ENCODE results near the gene SS18L1. TPM values are rescaled to one million over a fixed set of nuclear protein-coding genes. Genes with fewer than 3 reads are reported as not detected.
"Not testable (repeated sequence)": the region's sequence is repeated elsewhere in the genome, so short reads cannot be mapped to it uniquely, and the experiment has no call there.

The SS18L1 gene, protein sequence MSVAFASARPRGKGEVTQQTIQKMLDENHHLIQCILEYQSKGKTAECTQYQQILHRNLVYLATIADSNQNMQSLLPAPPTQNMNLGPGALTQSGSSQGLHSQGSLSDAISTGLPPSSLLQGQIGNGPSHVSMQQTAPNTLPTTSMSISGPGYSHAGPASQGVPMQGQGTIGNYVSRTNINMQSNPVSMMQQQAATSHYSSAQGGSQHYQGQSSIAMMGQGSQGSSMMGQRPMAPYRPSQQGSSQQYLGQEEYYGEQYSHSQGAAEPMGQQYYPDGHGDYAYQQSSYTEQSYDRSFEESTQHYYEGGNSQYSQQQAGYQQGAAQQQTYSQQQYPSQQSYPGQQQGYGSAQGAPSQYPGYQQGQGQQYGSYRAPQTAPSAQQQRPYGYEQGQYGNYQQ
- total RNA-seq (2014; rRNA removed) = 14.3 and 18.0 TPM in 2 replicates
- polyA plus RNA-seq (2012) = 3.6 TPM

DNA sequence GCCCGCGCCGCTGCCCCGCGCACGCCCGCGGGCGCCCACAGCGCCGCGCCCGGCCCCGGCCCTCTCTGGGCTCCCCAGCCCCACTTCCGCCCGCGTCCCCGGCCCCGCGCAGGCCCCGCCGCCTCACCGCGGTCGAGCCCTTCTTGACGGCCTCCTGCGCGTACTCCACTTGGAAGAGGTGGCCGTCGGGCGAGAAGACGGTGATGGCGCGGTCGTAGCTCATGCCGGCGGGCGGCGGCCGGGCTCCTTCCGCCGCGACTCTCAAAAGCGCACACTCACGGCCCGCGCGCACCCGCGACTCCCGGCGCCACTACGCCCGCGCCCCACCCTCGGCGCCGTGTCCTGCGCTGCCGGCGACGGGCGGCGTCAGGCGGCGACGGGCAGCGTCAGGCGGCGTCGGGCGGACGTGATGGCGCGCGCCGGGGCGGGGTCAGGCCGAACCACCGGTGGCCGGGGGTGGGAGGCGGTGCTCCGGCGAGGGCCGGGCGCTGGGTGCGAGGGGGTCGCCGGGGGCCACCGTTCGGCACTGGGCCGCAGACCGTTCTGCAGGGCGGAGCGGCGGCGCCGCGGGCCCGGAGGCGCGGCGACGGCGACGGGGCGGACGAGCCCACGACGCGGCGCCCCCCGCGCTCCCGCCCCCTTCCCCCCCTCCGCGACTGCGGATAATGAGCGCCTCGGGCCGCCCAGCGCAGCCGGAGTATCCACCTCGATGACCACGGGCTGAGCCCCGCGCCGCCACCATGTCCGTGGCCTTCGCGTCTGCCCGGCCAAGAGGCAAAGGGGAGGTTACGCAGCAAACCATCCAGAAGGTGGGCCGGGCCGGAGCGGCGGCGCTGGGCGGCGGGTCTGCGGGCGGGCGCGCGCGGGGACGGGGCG is at the start of gene SS18L1, which contains the start of gene PSMA7:
Gene SS18L1 (plus strand): TSS at position 689 of the 876 bp plus-strand sequence. CDS start 52 bp downstream, at position 741.
Gene PSMA7 (minus strand): TSS at position 314 of the 876 bp plus-strand sequence. CDS start 91 bp downstream, at position 223.
- peak; percentile 87 for DNase-seq (ENCODE audit: low read depth)

DNA sequence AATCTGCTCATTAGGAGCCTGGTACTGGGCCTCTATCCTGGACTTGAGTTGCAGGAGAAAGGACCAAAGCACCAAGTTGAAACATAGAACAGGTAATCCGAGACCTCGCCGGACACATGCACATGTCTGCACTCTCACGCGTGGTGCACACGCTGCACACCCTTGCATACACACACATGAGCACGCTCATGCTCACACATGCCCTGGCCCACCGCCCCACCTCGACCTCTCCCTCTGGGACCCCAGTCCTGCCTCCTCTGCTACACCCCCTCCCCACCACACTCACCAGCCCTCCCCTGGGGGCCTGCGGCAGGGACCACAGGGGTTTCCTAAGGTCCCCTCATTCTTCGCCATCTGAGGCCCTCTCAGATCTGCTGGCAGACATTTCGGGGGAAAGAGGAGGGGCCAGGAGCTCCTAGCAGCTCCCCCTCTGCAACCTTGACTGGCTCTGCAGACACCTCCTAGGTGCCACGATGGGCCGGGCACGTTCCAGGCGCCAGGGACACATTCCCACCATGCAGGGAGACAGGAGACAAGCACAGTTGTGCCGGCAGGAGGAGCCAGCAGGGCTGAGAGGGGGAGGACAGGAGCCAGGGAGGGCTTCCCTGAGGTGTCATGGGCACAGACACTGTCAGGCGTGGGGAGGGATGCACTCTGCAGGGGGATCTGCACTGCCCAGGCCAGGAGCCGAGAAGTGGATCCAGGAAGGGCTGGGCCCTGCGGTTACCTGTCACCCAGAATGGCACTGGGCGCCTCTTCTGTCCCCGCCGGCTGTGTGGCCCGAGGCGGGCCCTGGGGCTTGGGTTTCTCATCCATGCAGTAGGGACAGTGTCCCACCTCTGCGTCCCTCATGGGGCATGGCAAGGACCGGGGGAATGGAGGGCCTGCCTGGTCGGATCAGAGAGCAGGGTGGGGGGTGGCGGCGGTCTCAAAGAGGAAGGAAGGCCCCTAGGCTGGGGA is 46.9 kb upstream of the SS18L1 start:
- DNase-seq (ENCODE audit: low read depth) = no peak

DNA sequence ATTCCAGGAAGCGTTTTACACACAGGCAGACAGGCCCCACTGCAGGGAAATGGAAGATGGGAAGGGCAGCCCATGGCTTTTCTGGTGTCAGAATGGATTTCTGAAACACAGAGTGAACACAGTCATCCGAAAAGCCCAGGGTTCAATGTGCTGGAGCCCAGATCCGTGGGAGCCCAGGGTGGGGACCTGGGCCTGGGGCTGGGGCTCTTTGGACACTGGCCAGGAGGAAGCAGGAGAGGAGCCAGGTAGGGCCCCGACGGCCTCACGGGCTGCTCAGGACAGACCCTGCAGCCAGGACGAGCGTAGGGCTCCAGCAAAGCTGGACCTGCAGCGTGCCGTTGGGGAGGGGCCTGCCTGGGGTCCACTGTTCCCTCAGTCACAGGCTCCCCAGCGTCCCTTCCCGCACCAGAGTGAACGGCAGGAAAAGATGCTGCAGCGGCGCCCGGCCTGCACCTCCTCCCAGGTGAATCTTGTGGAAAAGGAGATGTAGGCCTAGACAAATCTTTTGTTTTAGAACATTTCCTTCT is 45.6 kb upstream of the SS18L1 start:
- DNase-seq (ENCODE audit: low read depth) = no peak

DNA sequence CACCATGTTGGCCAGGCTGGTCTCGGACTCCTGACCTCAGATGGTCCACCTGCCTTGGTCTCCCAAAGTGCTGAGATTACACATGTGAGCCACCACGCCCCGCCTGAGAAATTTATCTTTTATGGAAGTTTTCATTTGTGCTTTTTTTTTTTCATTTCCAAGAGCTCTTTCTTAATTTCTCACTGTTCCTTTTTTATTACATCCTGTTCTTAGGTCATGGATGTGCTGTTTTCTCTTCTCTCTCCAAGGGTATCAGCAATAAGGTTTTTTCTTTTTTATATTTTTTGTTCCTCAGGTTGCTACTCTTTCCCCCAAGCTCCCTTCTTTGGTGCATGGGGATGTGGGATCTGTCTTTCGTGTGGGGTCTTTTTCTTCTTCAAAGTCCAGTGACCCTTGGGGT is 42.5 kb upstream of the SS18L1 start:
- no peak for DNase-seq (ENCODE audit: low read depth)

DNA sequence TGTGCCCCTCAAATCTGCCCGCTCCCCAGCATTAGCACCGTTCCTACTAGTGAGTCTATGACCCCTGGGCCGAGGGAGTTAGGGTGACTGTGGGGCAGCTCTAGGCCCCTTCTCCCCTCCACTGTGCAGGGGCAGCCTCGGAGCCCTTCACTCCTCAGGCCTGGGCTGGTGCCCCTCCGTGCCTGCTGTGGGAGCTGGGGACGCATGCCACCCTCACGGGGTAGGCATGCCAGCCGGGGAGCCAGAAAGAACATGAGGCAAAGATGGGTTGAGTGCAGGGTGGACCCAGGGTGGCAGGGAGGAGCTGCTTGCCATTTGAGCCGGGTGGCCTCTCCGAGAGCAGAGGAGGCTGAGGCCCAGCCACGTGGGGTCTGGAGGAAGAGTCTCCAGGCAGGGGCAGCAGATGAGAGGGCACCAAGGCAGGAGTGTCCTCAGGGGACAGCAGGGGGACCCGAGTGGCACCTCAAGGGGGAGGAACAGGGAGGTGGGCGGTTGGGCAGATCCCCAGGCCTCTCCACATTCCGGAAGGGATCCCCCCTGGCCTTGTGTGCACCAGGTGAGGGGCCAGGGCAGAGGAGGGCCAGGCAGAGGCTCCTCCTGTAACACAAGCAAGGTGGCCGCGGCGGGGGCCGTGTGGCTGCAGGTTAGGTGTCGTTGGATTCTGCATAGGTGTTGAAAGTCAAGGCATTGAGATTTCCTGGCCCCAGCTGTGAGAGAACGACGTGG is 39.9 kb upstream of the SS18L1 start:
- no peak for DNase-seq (ENCODE audit: low read depth)

DNA sequence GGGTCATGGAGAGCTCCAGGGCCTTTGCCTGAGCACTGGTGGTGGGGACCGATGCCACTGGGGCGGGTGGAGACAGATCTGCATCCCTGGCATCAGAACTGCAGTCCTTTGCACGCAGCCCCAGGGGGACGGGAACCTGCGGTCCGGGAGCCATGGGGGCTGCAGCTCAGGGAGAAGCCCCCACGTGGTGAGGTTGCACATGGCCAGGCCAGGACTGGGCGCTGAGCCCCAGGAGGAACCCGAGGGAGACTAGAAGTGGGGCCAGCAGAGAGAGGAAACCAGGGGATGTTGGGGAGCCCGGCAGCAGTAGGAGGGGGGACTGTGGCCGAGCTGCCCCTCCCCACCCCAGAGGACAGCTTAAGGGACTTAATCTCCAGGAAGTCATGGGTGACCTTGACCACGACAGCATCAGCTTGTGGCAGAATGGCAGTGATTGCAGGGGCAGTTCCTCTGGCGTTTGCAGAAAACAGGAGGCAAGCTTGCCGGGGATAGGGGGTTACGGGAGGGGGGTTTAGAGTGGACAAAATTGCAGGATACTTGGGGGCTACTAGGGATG is 39.3 kb upstream of the SS18L1 start:
- no peak for DNase-seq (ENCODE audit: low read depth)

DNA sequence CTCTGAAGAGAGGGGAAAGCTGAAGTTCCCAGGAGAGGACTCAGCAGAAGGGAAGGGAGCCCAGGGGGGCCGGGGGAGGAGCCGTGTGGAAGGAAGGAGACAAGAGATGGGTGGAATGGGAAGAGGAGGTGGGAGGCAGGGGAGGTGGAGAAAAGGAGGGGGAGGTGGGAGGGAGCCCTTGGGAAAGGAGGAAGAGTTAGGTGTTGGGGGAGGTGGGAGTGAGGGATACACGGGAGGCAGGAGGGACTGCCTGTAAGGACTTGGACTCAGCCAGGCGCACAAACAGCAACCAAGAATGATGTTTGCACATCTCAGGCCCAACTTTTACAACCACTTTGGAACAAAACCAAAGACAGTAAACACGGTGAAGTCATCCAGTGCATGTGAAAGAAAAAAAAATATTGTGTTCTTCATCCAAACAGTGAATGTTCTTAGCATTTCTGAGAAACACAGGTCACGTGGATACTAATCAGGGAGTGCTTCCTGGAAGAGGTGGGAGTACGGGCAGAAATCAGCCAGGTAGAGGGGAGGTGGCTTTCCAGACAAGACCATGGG is 38.7 kb upstream of the SS18L1 start:
- DNase-seq (ENCODE audit: low read depth) = no peak

DNA sequence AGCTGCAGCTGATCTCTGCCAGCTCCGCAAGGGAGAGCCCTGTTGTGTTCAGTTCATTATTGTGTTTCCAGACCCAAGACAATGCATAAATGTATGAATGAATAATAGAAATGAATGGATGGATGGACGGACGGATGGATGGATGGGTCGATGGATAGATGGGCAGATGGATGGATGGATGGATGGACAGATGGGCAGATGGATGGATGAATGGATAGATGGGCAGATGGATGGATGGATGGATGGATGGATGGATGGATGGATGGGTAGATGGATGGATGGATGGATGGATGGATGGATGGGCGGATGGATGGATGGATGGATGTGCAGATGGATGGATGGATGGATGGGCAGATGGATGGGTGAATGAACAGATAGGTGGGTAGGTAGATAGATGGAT is 38.0 kb upstream of the SS18L1 start:
- no peak for DNase-seq (ENCODE audit: low read depth)

DNA sequence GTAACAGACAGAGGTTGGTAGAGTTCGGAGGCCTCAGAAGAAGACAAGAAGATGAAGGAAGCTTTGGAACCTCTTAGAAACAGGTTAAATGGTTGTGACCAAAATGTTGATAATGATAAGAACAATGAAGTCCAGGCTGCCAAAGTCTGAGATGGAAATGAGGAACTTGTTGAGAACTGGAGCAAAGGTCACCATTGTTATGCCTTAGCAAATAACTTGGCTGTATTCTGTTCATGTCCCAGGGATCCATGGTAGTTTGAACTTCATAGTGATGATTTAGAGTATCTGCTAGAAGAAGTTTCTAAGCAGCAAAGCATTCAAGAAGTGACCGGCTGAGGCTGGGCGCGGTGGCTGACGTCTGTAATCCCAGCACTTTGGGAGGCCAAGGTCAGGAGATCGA is 32.4 kb upstream of the SS18L1 start:
- DNase-seq (ENCODE audit: low read depth) = no peak

DNA sequence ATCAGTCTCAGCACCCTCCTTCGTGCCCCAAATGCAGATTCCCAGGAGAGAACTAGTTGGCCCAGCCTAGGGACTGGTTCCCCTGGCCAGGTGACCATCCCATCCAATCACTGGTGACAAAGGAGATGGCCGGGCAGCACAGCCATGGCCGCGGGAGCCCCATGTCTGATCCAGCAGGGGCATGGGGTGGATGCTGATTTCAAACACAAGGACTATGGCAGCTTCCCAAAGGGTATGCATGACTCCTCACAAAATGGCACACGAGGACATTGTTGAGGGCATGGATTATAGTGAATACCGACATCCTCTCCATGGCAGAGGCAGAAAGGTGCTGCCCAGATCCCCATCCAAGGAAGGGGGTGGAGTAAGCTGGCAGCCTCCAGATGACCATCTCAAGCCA is 31.2 kb upstream of the SS18L1 start:
- no peak for DNase-seq (ENCODE audit: low read depth)

DNA sequence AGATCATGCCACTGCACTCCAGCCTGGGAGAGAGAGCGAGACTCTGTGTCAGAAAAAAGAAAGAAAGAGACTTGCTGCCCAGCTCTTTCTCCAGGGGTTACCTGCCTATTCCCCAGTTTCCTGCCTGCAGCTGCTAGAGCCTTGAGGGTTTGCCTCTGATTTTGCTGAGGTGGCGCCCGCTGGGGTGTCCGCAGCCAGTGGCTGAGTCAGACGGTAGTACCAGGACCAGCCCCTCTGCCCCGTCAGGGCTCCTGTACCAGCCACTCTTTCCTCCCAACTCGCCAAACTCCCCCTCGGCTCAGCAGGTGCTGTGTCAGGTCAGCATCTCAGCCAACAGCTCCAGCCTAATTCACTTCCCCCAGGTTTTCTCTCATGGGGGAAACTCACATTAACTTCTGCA is 28.7 kb upstream of the SS18L1 start:
- DNase-seq (ENCODE audit: low read depth) = no peak

DNA sequence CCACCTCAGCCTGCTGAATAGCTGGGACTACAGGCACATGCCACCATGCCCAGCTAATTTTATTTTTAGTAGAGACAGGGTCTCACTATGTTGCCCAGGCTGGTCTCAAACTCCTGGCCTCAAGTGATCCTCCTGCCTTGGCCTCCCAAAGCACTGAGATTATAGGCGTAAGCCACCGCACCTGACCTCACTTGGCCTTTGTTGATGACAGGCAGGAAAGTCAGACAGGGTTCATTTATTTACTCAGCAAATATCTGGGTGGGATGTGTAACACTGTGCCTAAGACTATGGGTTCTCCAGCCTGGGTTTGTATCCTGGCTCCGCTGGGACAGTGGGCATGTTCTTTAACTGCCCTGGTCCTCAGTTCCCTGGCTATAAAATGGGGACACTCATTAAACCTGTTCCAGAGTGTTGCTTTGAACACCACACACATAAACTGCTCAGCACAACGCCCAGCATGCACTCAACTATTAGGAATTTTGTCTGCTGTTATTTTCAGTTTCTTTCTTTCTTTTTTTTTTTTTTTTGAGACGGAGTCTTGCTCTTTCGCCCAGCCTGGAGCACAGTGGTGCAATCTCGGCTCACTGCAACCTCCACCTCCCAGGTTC is 27.7 kb upstream of the SS18L1 start:
- not testable (repeated sequence) for DNase-seq (ENCODE audit: low read depth)

DNA sequence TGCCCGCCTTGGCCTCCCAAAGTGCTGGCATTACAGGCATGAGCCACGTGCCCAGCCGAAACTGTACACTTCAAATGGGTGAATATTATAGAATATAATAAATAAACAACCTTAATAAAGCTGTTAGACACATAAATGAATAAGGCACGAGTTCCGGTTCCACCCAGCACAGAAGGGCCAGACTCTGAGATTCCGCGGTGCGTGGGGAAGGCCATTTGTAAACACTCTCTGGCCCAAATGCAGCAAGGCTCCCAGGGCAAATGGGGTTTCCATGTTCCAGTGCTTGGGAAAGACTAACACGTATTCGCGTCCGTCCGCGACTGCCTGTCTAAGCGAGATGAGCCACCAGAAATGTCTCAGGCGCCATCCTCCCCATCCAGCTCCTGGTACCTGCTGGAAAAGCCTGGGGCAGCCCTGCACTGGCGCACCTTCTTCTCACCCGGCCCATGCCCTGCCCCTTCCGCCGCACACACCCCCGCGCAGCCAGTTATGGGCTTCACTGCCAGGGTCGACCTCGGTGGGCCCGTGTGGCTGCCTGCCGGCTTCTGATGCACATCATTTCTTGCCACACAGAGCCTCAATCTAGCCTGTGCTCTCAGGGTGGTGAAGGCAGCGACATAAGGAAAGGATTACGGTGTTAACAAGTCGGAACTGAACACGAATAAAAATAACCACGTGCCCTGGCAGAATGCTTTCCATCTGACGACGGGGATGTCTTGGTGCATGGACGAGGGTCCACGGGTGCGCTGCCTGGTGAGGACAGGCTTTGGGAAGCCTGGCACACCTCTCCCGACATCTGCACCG is 26.8 kb upstream of the SS18L1 start:
- DNase-seq (ENCODE audit: low read depth) = no peak

DNA sequence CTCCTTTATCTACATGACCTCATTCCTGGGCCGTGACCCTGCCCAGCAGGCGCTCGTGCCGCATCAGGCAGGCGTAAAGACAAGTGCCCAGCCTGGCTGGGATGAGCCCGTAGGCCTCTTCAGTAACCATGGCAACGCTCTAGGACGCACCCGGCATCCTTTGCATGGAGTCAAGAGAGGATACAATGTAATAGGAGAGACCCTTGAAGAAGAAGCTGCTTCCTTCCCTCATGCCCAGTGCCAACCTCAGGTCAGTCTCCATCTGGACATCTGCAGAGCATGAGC is 26.3 kb upstream of the SS18L1 start:
- no peak for DNase-seq (ENCODE audit: low read depth)

DNA sequence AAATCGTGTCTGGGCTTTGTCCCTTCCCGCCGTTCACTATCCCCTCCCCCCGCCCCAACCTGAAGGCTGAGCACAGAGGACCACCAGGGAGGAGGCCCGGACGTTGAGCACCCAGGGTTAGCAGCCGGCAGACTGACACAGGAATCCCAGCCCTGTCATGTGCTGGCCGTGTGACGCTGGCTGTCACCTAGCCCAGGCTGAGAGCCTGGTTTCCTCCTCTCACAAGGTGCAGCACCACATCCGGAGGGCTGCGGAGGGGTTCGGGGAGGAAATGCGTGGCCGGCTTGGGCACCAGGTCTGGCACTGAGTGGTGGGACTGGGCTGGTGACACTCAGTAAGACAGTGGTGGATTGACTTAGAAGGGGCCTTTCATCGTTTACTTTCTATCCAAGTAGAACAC is 25.9 kb upstream of the SS18L1 start:
- no peak for DNase-seq (ENCODE audit: low read depth)

DNA sequence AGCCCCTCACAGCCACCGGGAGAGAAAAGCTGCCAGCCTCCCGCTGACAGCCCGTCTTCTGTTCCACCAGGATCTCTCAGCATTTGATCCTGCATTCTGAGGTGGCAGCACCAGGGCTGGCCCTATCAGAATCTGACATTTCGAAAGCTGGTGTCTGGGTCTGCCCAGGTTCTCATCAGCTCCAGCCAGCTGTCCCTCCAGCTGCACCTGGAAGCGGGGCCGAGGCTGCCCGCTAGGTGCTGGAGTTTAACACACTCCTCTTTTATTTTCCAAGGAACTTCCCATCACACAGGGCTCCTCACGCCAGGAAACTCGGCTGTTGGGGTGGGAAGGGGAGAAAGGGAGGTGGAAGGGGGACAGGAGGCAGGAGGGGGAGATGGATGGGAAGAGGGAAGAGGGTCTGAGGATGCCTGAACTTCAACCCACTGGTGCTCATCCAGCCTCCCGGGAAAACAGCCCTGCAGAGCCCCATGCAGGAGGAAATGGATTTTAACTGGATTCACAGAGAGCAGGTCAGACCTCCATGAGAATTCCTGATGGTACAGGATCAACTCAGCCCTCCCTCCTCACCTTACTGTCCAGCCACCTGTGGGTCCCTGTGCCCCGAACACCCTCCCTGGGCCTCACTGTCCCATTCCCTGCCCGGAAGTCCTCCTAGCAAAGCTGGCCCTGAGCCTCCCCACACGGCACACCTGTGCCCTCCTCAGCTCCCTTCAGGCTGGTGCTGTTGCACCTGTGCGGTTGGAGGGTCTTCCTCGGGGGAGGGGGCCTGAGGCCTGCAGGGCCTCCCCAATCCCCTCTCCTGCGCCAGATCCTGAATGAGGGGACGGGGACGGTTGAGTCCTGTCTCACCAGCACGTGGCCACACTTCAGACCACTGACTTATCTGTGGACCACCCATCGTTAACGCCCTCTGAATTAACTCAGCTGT is 25.2 kb upstream of the SS18L1 start:
- no peak for DNase-seq (ENCODE audit: low read depth)

DNA sequence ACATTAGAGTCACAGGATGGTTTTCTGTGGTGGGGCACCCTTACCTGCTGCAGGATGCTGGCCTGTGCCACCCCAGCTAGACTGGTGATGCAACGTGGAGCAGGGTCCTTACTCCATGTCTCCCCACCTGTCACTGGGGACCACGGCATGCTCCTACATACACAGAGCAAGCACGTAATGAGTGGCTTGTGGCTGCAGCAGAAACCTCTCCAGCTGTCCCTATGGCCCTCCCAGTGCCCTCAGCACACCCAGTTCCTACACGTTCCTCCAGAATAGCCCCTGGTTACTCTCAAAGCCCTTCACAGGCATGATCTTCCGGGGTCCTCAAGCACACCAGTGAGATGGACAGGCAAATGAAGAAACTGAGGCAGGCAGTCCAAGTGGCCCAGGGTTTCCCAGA is 24.5 kb upstream of the SS18L1 start:
- DNase-seq (ENCODE audit: low read depth) = no peak

Measured in LHCN-M2 (cell line).